NCI-H1694 treated with DMSO at 0.1 percent for 48 hours (cell line): ENCODE measurements around the gene HMBS.
A peak's percentile ranks its signal among the peaks of the same experiment; 100 is the strongest.
"Not testable (repeated sequence)": the region's sequence is repeated elsewhere in the genome, so short reads cannot be mapped to it uniquely, and the experiment has no call there.

Source experiments
- DNase-seq: peaks from one replicate; lab custom pipeline; 2025; lab: John Stamatoyannopoulos, UW

The HMBS gene

DNA sequence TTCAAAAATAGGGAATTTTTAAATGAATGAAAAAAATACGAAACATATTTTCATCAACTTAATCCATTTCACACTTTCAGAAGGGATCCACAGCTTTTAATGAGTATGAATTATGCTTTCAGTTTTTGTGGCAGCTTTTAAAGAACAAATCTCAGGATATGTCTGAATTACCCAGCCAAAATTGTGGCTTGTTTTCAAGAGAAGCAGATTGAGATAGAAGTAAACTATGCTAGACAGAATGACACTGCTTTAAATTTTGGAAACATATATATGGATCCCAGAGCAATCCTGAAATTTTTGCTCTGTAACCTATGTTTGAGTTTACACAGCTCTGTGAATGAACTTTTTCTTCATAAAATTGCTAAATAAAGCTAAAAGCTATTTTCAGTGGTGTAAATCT lies 34.3 kb downstream of the HMBS start:
- DNase-seq, result no peak

DNA sequence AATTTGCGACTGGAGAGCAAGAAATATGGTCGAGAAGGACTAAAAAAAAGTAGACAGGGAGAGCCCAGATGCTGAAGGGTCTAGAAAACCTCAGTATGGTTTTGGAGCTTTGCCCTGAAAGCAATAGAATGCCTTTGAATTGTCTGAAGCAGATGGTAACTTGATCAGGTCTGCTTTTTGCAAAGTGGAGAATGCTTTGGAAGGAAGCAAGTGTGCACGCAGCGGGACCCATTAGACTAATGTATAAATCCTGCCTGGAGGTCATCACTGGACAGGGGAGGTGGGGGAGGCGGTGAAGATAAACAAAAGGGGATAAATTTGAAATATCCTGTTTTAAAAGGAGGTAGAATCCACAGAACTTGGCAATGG lies 35.9 kb downstream of the HMBS start:
- no peak for DNase-seq

DNA sequence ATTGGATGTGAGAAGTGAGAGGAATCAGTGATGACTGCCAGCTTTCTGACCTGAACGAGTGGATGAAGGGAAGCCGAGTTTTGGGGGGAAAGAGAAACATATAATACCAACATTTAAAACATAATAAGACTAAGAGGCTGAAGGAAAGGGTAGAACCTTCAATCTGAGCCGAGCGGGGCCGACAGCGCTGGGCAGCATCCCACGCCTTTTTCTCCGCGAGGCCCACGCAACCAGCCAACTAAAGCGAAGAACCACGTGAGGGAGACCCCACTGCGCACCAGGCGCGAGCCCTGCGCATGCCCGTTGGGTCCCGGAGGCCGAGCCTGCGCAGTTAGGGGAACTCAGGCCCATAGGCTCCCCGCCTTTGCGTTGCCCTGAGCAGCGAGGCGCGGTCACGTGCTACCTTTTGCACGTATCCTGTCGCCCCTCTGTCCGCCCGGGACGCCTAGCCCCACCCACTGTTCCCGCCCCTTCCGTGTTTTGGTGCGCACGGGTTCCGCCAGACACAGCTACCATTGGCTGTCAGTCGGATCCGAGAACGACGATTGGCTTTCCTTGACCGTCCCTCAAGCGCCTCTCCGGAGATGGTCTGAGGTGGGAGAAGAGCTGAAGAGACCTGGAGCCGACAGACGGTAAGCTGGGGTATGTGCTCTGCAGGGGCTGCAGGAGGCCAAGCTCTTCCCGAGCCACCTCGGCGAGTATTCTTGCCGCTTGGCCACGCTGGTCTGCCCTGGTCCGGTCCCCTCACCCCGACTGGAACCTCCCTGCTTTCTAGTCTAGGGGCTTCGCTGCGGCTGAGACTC lies 36.5 kb downstream of the HMBS start, which contains the start of gene HINFP:
Gene HINFP, plus strand, starts transcription at position 573 of the 803 bp plus-strand sequence. CDS start 5,365 bp downstream, outside the sequence.
- peak; percentile 84 for DNase-seq

GRCh38 chr11:119121811-119122124 lies 37.1 kb downstream of the HMBS start:
- no peak for DNase-seq

GRCh38 chr11:119125821-119126220 lies 41.1 kb downstream of the HMBS start:
- DNase-seq, result no peak

- no peak for DNase-seq
These were observed 42.1 kb downstream of the HMBS start for GRCh38 chr11:119126675-119127268.

- DNase-seq, result no peak
These were observed 46.0 kb downstream of the HMBS start for GRCh38 chr11:119130662-119131061.

DNA sequence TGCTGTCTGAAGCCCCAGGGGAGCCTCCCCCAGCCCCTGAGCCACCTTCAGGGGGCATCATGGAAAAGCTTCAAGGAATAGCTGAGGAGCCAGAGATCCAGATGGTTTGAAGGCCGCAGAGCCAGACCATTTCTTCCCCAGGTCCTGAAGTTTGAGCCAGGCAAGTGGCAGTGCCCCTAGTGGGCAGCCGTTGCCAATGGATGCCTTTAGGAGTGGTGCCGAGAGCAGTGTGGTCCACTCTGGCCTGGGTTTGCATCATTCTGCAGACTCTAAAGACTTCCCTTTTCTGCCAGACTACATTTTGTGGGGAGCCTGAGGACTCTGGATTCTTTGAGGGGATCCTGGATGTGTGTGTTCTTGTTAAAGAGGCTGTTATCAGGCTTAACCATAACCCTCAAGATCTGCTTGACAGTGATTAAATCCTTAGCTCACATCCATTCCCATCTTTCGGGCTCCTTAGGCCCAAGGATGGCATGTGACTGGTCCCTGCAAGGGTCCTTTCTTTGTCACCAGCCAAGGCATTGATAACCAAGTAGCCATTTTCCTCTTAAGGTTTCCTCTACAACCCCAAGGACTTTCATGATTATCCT lies 49.8 kb downstream of the HMBS start:
- no peak for DNase-seq

- not testable (repeated sequence) for DNase-seq
These were observed 54.6 kb downstream of the HMBS start for GRCh38 chr11:119139276-119139675.
